Measurements from ENCODE around the gene PAPPA2.

DNA sequence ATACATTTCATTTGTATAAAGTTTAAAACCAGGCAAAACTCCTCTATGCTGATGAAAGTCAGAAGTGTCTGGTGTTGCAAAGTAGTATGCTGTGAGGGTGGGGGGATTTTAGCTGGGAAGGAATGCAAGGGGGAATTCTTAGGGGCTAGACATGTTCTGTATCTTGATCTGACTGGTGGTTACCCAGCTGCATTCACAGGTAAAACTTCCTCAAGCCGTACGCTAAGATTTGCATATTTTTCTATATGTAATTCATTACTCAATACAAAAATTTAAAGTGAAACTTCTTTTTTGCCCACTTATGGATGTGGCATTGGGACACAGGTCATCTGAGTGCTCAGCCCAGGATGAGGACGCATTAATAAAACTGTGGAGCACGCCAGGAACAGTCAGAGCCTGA, 323.3 kb downstream of the PAPPA2 start:
- TF ChIP-seq POLR2A (IDR thresholded peaks at IDR 0.05; ENCODE audit: low read length) (no peak), GATA1 (IDR thresholded peaks at IDR 0.05; ENCODE audit: low read depth, low read length) (no peak)
